ENCODE data around the gene COL6A3.

COL6A3 gene

GRCh38 chr2:237413777-237414661 is at the start of gene COL6A3:
TSS of gene COL6A3 (minus strand) at chr2:237414164. CDS start at chr2:237396817, 17,347 bp downstream.
- DNase-seq = no peak

- no peak for DNase-seq
These were observed 45.8 kb upstream of the COL6A3 start for GRCh38 chr2:237459741-237460174.

- no peak for DNase-seq
These were observed 45.3 kb upstream of the COL6A3 start for GRCh38 chr2:237459226-237459625.

- DNase-seq = no peak
These were observed 44.6 kb upstream of the COL6A3 start for GRCh38 chr2:237458519-237458918.

GRCh38 chr2:237457388-237457941 is 43.5 kb upstream of the COL6A3 start:
- no peak for DNase-seq

GRCh38 chr2:237456200-237456843 is 42.4 kb upstream of the COL6A3 start:
- DNase-seq = no peak

- no peak for DNase-seq
These were observed 41.8 kb upstream of the COL6A3 start for GRCh38 chr2:237455764-237456163.

GRCh38 chr2:237453671-237454070 is 39.7 kb upstream of the COL6A3 start:
- no peak for DNase-seq

- DNase-seq = no peak
These were observed 38.9 kb upstream of the COL6A3 start for GRCh38 chr2:237452861-237453260.

GRCh38 chr2:237451643-237452469 is 37.9 kb upstream of the COL6A3 start:
- DNase-seq = no peak

- DNase-seq = no peak
These were observed 36.6 kb upstream of the COL6A3 start for GRCh38 chr2:237450583-237450982.

GRCh38 chr2:237450108-237450507 is 36.1 kb upstream of the COL6A3 start:
- DNase-seq = no peak

- DNase-seq = no peak
These were observed 35.4 kb upstream of the COL6A3 start for GRCh38 chr2:237449193-237449881.

GRCh38 chr2:237448626-237449025 is 34.7 kb upstream of the COL6A3 start:
- DNase-seq = no peak

GRCh38 chr2:237448171-237448570 is 34.2 kb upstream of the COL6A3 start:
- no peak for DNase-seq

GRCh38 chr2:237447496-237447895 is 33.5 kb upstream of the COL6A3 start:
- no peak for DNase-seq

- no peak for DNase-seq
These were observed 32.3 kb upstream of the COL6A3 start for GRCh38 chr2:237446338-237446665.

GRCh38 chr2:237445611-237446337 is 31.8 kb upstream of the COL6A3 start:
- no peak for DNase-seq

GRCh38 chr2:237444071-237444470 is 30.1 kb upstream of the COL6A3 start:
- no peak for DNase-seq

GRCh38 chr2:237441605-237442274 is 27.8 kb upstream of the COL6A3 start:
- peak; percentile 59 for DNase-seq

GRCh38 chr2:237440819-237441281 is 26.9 kb upstream of the COL6A3 start:
- DNase-seq = peak; percentile 34

Measured in CD4-positive, alpha-beta T cell treated with Interleukin-6 for 4 hours (primary cell).